Right lobe of liver (tissue), 4 donors: Measurements from ENCODE around the gene NTMT2.

ENCODE experiments used
- CTCF ChIP-seq, 4 donors: fragments of 200-600 bp in 3 of 4; fragments of 450-650 bp in 1 of 4; IDR thresholded peaks; one replicate each; pipeline versions ENCODE4 v1.5.1 to v1.8.0; 2016 to 2022; ENCODE audit warnings: antibody characterized with exemption in 4 of 4, mild to moderate bottlenecking in 2 of 4
- POLR2A ChIP-seq: fragments of 450-650 bp; IDR thresholded peaks from one replicate; pipeline ENCODE4 v1.6.1; 2017; ENCODE audit warnings: antibody characterized with exemption, mild to moderate bottlenecking
- donor health status: DM: no; HTN: no; CAD: no.
- donor health status: DM: no; HTN: no; CAD: no.
- donor health status: DM: no; HTN: yes; CAD: no.

DNA sequence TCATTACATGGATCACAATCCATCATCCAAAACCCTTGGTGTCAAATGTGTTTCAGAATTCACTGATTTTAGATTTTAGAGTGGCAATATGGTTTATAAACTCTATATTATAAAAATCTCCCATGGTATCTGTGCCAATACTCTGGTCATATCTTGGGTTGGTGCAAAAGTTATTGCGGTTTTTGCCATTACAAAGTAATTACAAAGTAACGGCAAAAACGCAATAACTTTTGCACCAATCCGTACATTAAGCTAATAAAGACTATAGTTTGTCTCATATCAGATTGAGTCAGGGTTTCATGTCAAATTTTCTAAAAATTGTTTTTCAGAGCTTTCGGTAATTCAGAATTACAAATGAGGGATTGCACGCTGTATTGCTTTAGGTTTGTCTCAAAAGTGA lies 23.4 kb upstream of the NTMT2 start:
- TF ChIP-seq CTCF (IDR thresholded peaks at IDR 0.05) (no peak), POLR2A (no peak)
